GM12878 (cell line): ENCODE results near the gene DYSF. TPM values are rescaled to one million over a fixed set of nuclear protein-coding genes. Genes with fewer than 3 reads are reported as not detected.

ENCODE experiments used
- ATAC-seq: fragments of 200-7000 bp; cut with Tn5 transposase; 3 replicates; pipeline ENCODE4 v1.9.1; 2020; ENCODE audit warnings: mild to moderate bottlenecking, moderate library complexity
- BruUV-seq: library from RNA; stranded (reverse); fragments of 400-500 nt; replicated peaks from 2 replicates; lab custom pipeline; 2021; lab: Mats Ljungman, UMichigan
- CTCF ChIA-PET: fragments of 300-600 bp; sonication (Branson Sonifier 250); formaldehyde crosslinking; extraction: SDS; loops from one replicate; lab custom pipeline; 2021; ENCODE audit warnings: inconsistent platforms; lab: Yijun Ruan, JAX
- POLR2A ChIA-PET: fragments of 350-600 bp; formaldehyde crosslinking; extraction: SDS; loops from one replicate; lab custom pipeline; 2021; ENCODE audit warnings: inconsistent platforms; lab: Charles Lee
- RAD21 ChIA-PET: fragments of 300-600 bp; sonication (Branson Sonifier 250); formaldehyde crosslinking; loops from one replicate; lab custom pipeline; 2023; ENCODE audit warnings: antibody characterized with exemption; ENCODE audit not compliant: unreplicated experiment; lab: Charles Lee
- SMC1A ChIA-PET: fragments of 300-600 bp; sonication (Branson Sonifier 250); formaldehyde crosslinking; loops from one replicate; lab custom pipeline; 2023; ENCODE audit not compliant: unreplicated experiment, uncharacterized antibody; lab: Charles Lee
- DNase-seq: peaks from one replicate; pipeline ENCODE4 v3.0.0-alpha.2; 2011; ENCODE audit warnings: low read depth, low spot score
- FAIRE-seq: peaks from 3 replicates; lab custom pipeline; 2011; peaks lifted over from hg19 to GRCh38; lab: Jason Lieb, UNC
- H2AFZ ChIP-seq: 2 replicates; pipeline ENCODE4 v1.6.0; 2011; ENCODE audit warnings: low read depth, low read length, control low read depth; ENCODE audit not compliant: control insufficient read depth
- H3K27ac ChIP-seq: 2 replicates; pipeline ENCODE4 v1.5.1; 2011; ENCODE audit warnings: control low read depth; ENCODE audit not compliant: control insufficient read depth, insufficient read depth
- H3K27me3 ChIP-seq, 2 experiments: replicated peaks in 1 of 2; 2 replicates each; pipeline versions ENCODE4 v1.6.0 to v1.6.1; 2011; ENCODE audit warnings: low read length in 1 of 2; ENCODE audit not compliant: control insufficient read depth in 2 of 2, insufficient read depth in 2 of 2
- H3K36me3 ChIP-seq, 2 experiments: 2 replicates each; pipeline ENCODE4 v1.5.1; 2011; ENCODE audit warnings: low read length in 1 of 2; ENCODE audit not compliant: control insufficient read depth in 2 of 2, insufficient read depth in 2 of 2
- H3K4me1 ChIP-seq: 2 replicates; pipeline ENCODE4 v1.6.1; 2011; ENCODE audit warnings: mild to moderate bottlenecking, low read length, moderate library complexity, mixed read lengths; ENCODE audit not compliant: control insufficient read depth, insufficient read depth
- H3K4me2 ChIP-seq: 2 replicates; pipeline ENCODE4 v1.6.0; 2011; ENCODE audit warnings: control low read depth; ENCODE audit not compliant: control insufficient read depth, insufficient read depth
- H3K4me3 ChIP-seq: fragments of 200-600 bp; sonication (generic); 2 replicates; pipeline ENCODE4 v1.5.1; 2016
- H3K79me2 ChIP-seq: 2 replicates; pipeline ENCODE4 v1.6.0; 2011; ENCODE audit warnings: low read length; ENCODE audit not compliant: control insufficient read depth, insufficient read depth
- H3K9ac ChIP-seq: 2 replicates; pipeline ENCODE4 v1.8.0; 2011; ENCODE audit warnings: low read length, control low read depth, mixed read lengths; ENCODE audit not compliant: control insufficient read depth, insufficient read depth
- H3K9me3 ChIP-seq: replicated peaks from 3 replicates; pipeline ENCODE4 v1.5.1; 2011; ENCODE audit warnings: mild to moderate bottlenecking, low read length; ENCODE audit not compliant: control insufficient read depth, insufficient read depth
- H4K20me1 ChIP-seq: 2 replicates; pipeline ENCODE4 v1.6.0; 2011; ENCODE audit not compliant: control insufficient read depth, insufficient read depth
- CEBPB ChIP-seq, 2 experiments: fragments of 150-350 bp in 1 of 2; IDR thresholded peaks; 2 replicates each; pipeline ENCODE4 v1.6.1; 2012 to 2014; ENCODE audit warnings: low read depth in 2 of 2, low read length in 2 of 2, borderline replicate concordance in 1 of 2, inconsistent platforms in 1 of 2
- E4F1 ChIP-seq: fragments of 450-650 bp; IDR thresholded peaks from 2 replicates; pipeline ENCODE4 v1.6.1; 2018; ENCODE audit warnings: borderline replicate concordance, mild to moderate bottlenecking; ENCODE audit not compliant: partially characterized antibody
- IKZF1 ChIP-seq: fragments of 450-650 bp; conservative IDR thresholded peaks from 2 replicates; pipeline ENCODE4 v1.6.1; 2017; ENCODE audit warnings: antibody characterized with exemption, mild to moderate bottlenecking
- NKRF ChIP-seq: fragments of 450-650 bp; conservative IDR thresholded peaks from 2 replicates; pipeline ENCODE4 v1.6.1; 2017; ENCODE audit warnings: mild to moderate bottlenecking, moderate library complexity
- PAX8 ChIP-seq: fragments of 450-650 bp; IDR thresholded peaks from 2 replicates; pipeline ENCODE4 v1.6.1; 2017; ENCODE audit warnings: mild to moderate bottlenecking, moderate library complexity
- POLR2AphosphoS5 ChIP-seq: IDR thresholded peaks from 2 replicates; pipeline ENCODE4 v1.6.1; 2011; ENCODE audit warnings: mild to moderate bottlenecking, low read length, inconsistent platforms
- RB1 ChIP-seq: fragments of 450-650 bp; formaldehyde crosslinking; IDR thresholded peaks from 2 replicates; pipeline ENCODE4 v1.6.1; 2017; ENCODE audit warnings: mild to moderate bottlenecking, borderline replicate concordance
- RFX5 ChIP-seq: IDR thresholded peaks from 2 replicates; pipeline ENCODE4 v1.6.1; 2011; ENCODE audit warnings: low read depth, low read length, improper control_type of control experiment
- SKIL ChIP-seq: fragments of 450-650 bp; IDR thresholded peaks from 2 replicates; pipeline ENCODE4 v1.6.1; 2017; ENCODE audit warnings: mild to moderate bottlenecking, low read depth, inconsistent platforms; ENCODE audit not compliant: poor library complexity, severe bottlenecking
- SREBF1 ChIP-seq: IDR thresholded peaks from 2 replicates; pipeline ENCODE4 v1.6.1; 2012; ENCODE audit warnings: mild to moderate bottlenecking, low read length
- ZBTB11 ChIP-seq: fragments of 450-650 bp; formaldehyde crosslinking; IDR thresholded peaks from 2 replicates; pipeline ENCODE4 v1.5.0; 2022; ENCODE audit warnings: mild to moderate bottlenecking, missing genetic modification characterization
- ZSCAN29 ChIP-seq: fragments of 450-650 bp; IDR thresholded peaks from 2 replicates; pipeline ENCODE4 v1.6.1; 2017; ENCODE audit warnings: mild to moderate bottlenecking, moderate library complexity
- ZZZ3 ChIP-seq: IDR thresholded peaks from 2 replicates; pipeline ENCODE4 v1.6.1; 2011; ENCODE audit warnings: low read depth; ENCODE audit not compliant: control insufficient read depth, insufficient read length
- WGBS: methylation state at CpG from one replicate; pipeline ENCODE4 v1.1.6; 2016; ENCODE audit warnings: low lambda C conversion rate; ENCODE audit not compliant: insufficient replicate concordance, insufficient coverage; ENCODE audit errors: missing lambda C conversion rate; 5-methylcytosine and 5-hydroxymethylcytosine counted together
- in situ Hi-C: fragments of 300-500 bp; cut with MboI; formaldehyde crosslinking; loops from 9 replicates; pipeline ENCODE4 v1.14.3; 2018; ENCODE audit warnings: mixed read lengths
- intact Hi-C: fragments of 100-400 bp; cut with micrococcal nuclease; formaldehyde crosslinking; loops from one replicate; pipeline ENCODE4 v1.14.2; 2022; ENCODE audit not compliant: unreplicated experiment
- polyA plus RNA-seq, 11 experiments: library from polyadenylated mRNA; depleted of rRNA in 4 of 11; unstranded in 6 of 11; stranded (reverse) in 5 of 11; fragments of >200 nt; fragmentation: Nextera tagmentation in 4 of 11; fragmentation: Illumina TruSeq in 1 of 11; extraction: Ambion mirVana in 4 of 11; extraction: Trizol in 1 of 11; gene quantifications; 1 replicate in 1 of 11; 2 replicates in 10 of 11; pipeline versions ENCODE4 v1.2.1 to v1.2.3, GENCODE V29; 2011 to 2016; ENCODE audit warnings: inconsistent platforms in 2 of 11, missing spikeins in 2 of 11, low read depth in 1 of 11
- total RNA-seq, 4 experiments: library from RNA; depleted of rRNA in 3 of 4; stranded (reverse); fragments of >200 nt in 3 of 4; fragmentation: Illumina TruSeq in 1 of 4; extraction: Trizol in 1 of 4; gene quantifications; 2 replicates each; pipeline versions ENCODE4 v1.2.1 to v1.2.3, GENCODE V29; 2013 to 2021

The DYSF gene
- total and polyA plus RNA-seq, 10 of the 15 experiments (the other 5 are each of a cell fraction or from before 2014, with no cell fraction given): under 0.01 to 0.15 (median 0.03) TPM; not detected in 7

- TF ChIP-seq E4F1 (no peak), SREBF1 (no peak)
Observed at GRCh38 chr2:71576541-71576940, 123.2 kb downstream of the DYSF start (continued).

GRCh38 chr2:71577209-71577608 lies 123.8 kb downstream of the DYSF start:
- Histone ChIP-seq H2AFZ (no peak overlapping the region), H3K4me1 (no peaks in the 10 kb centered on the region), H3K4me3 (no peak overlapping the region), H3K79me2 (no peaks in the 10 kb centered on the region), H3K36me3 (no peaks in the 10 kb centered on the region), H3K9ac (no peak overlapping the region), H3K4me2 (no peak overlapping the region), H3K9me3 (no peaks in the 10 kb centered on the region), H3K27me3 (no peaks in the 10 kb centered on the region; a peak in 1 of 4 replicates), H3K27ac (no peak overlapping the region), H4K20me1 (no peaks in the 10 kb centered on the region)
- WGBS: 3% methylated on average over 3 of the region's 3 CpGs
- in situ Hi-C loops (no loop called here), intact Hi-C loops (no loop called here)
- no peak for ATAC-seq
- RAD21 ChIA-PET: no interaction called here
- POLR2A ChIA-PET: no interaction called here
- no peak for FAIRE-seq
- CTCF ChIA-PET: no interaction called here
- SMC1A ChIA-PET: no interaction called here
- BruUV-seq: no TSS peak
- DNase-seq: no peak
- TF ChIP-seq RB1 (no peak), PAX8 (no peak), RFX5 (no peak), CEBPB (IDR thresholded peaks at IDR 0.05; ENCODE audit: borderline replicate concordance in 1 of 2, low read depth in 2 of 2, low read length in 2 of 2) (no peak), ZBTB11 (CRISPR knock-in tag) (no peak), ZSCAN29 (no peak), POLR2AphosphoS5 (no peak), ZZZ3 (no peak), IKZF1 (no peak), SKIL (no peak), NKRF (no peak)
